Nephron (organoid): ENCODE results near the gene NFIX.

Source experiments
- H3K27ac Mint-ChIP-seq, 3 experiments: 2 replicates each; pipeline ENCODE4 v1.8.0; 2020; ENCODE audit warnings: mixed read lengths in 3 of 3, mild to moderate bottlenecking in 2 of 3, moderate library complexity in 1 of 3
- H3K27me3 Mint-ChIP-seq: 2 replicates; pipeline ENCODE4 v1.8.0; 2021; ENCODE audit warnings: low read depth, mild to moderate bottlenecking, moderate library complexity, mixed read lengths
- H3K36me3 Mint-ChIP-seq: 2 replicates; pipeline ENCODE4 v1.8.0; 2020; ENCODE audit warnings: low read depth, mixed read lengths
- H3K4me1 Mint-ChIP-seq: 2 replicates; pipeline ENCODE4 v1.8.0; 2020; ENCODE audit warnings: mixed read lengths
- H3K4me3 Mint-ChIP-seq, 3 experiments: 2 replicates each; pipeline ENCODE4 v1.8.0; 2020; ENCODE audit warnings: mild to moderate bottlenecking in 3 of 3, mixed read lengths in 3 of 3, moderate library complexity in 2 of 3
- H3K9me3 Mint-ChIP-seq: 2 replicates; pipeline ENCODE4 v1.8.0; 2020; ENCODE audit warnings: mixed read lengths
- TF ChIP-seq, protein P1 (sequence below), 3 experiments: fragments of 200-600 bp; sonication (generic); IDR thresholded peaks; one replicate each; pipeline ENCODE4 v1.5.0; 2021; ENCODE audit warnings: antibody characterized with exemption in 3 of 3; ENCODE audit not compliant: unreplicated experiment in 3 of 3

Gene NFIX

DNA sequence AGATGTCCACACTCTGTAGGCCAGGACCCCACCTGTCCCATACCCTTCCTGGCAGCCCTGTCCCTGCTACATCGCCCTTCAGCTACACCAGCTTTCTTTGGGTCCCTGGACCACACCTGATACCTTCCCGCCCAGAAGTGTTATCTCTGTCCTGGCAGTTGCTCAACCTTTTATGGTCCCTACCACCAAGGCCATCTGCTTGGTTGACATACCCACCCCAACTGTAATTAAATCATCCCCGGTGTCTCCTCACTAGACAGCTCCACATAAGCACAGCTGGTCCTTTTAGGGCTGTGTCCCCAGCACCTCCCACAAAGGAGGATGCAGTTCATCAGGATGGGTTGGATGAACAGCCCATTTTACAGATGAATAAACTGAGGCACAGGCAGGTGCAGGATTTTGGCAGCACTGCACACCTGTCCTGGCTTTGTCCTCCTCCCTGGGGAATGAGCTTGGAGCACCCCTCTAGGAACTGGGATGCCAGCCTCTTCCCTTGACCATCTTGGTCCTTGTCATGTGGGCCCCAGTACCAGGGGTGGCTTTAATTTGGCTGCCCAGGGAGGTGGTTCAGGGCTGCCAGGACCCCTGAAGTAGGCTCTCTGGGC, 135.7 kb downstream of the NFIX start:
- H3K27me3 Mint-ChIP-seq, result no peaks in the 10 kb centered on the region
- H3K27ac Mint-ChIP-seq, result no peak overlapping the region
- H3K36me3 Mint-ChIP-seq, result peaks cover 8% of the 10 kb centered on the region
- H3K9me3 Mint-ChIP-seq, result no peaks in the 10 kb centered on the region
- TF ChIP-seq, protein P1, sequence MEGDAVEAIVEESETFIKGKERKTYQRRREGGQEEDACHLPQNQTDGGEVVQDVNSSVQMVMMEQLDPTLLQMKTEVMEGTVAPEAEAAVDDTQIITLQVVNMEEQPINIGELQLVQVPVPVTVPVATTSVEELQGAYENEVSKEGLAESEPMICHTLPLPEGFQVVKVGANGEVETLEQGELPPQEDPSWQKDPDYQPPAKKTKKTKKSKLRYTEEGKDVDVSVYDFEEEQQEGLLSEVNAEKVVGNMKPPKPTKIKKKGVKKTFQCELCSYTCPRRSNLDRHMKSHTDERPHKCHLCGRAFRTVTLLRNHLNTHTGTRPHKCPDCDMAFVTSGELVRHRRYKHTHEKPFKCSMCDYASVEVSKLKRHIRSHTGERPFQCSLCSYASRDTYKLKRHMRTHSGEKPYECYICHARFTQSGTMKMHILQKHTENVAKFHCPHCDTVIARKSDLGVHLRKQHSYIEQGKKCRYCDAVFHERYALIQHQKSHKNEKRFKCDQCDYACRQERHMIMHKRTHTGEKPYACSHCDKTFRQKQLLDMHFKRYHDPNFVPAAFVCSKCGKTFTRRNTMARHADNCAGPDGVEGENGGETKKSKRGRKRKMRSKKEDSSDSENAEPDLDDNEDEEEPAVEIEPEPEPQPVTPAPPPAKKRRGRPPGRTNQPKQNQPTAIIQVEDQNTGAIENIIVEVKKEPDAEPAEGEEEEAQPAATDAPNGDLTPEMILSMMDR (IDR thresholded peaks at IDR 0.05; ENCODE audit: unreplicated experiment in 3 of 3), result no peak
- no peak overlapping the region for H3K4me3 Mint-ChIP-seq
- H3K4me1 Mint-ChIP-seq, result no peaks in the 10 kb centered on the region

DNA sequence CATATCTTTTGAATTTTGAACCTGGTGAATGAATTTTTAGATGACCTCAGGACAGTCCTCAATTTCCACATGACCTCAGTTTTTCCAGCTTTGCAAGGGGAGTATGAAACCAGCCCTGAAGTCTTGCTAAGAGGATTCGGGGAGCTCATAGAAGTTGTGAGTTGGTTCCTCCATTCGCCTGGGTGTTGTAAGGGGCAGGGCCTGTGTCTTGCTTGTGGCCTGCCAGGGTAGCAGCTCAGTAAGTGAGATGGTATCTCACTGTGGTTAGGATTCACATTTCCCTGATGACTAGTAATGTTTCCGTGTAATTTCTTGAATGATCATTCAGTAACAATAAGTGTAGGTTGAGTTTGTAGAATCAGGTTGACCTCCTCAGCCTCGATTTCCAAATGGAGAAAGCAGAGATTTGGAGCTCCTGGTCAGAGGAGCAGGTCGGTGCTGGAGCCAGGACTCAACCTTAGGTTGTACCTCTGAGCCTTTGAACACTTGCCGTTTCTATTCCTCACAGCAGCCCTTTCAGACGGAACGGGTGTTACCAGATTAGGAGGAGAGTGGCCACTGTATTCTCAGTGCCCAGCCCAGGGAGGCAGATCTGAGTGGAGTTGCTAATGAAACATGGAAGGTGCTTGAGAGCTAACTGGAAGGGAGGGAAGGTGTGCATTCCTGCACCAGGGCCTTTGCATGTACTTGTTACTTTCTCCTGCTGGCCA, 137.4 kb downstream of the NFIX start:
- H3K4me1 Mint-ChIP-seq, result no peaks in the 10 kb centered on the region
- H3K27ac Mint-ChIP-seq, result no peak overlapping the region
- H3K9me3 Mint-ChIP-seq, result no peaks in the 10 kb centered on the region
- TF ChIP-seq, protein P1 (IDR thresholded peaks at IDR 0.05; ENCODE audit: unreplicated experiment in 3 of 3), result no peak
- peaks cover 18% of the 10 kb centered on the region for H3K36me3 Mint-ChIP-seq
- no peaks in the 10 kb centered on the region for H3K27me3 Mint-ChIP-seq
- H3K4me3 Mint-ChIP-seq, result no peak overlapping the region

DNA sequence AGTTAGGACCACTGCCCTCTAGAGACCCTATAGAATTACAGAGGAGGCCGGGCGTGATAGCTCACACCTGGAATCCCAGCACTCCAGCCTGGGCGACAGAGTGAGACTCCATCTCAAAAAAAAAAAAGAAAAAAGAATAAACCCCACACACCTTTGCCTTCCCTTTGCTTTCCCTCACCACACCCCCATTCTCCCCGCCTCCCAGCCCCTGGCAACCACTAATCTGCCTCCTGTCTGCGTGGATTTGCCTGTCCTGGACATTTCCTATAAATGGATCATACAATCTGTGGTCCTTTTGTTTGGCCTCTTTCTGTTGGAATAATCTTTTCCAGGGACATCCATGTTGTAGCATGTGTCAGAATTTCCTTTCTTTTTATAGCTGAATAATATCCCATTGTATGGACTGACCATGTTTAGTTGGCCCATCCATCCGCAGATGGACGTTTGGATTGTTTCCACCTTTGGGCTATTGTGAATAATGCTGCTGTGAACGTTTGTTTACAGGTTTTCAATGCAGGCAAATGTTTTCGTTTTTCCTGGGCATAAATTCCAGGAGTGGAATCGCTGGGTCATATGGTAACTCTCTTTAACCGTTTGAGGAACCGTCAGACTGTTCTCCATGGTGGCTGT, 138.1 kb downstream of the NFIX start:
- no peak overlapping the region for H3K27ac Mint-ChIP-seq
- no peaks in the 10 kb centered on the region for H3K4me1 Mint-ChIP-seq
- TF ChIP-seq, protein P1 (IDR thresholded peaks at IDR 0.05; ENCODE audit: unreplicated experiment in 3 of 3), result no peak
- no peaks in the 10 kb centered on the region for H3K9me3 Mint-ChIP-seq
- H3K36me3 Mint-ChIP-seq, result peaks cover 23% of the 10 kb centered on the region
- no peaks in the 10 kb centered on the region for H3K27me3 Mint-ChIP-seq
- H3K4me3 Mint-ChIP-seq, result no peak overlapping the region

DNA sequence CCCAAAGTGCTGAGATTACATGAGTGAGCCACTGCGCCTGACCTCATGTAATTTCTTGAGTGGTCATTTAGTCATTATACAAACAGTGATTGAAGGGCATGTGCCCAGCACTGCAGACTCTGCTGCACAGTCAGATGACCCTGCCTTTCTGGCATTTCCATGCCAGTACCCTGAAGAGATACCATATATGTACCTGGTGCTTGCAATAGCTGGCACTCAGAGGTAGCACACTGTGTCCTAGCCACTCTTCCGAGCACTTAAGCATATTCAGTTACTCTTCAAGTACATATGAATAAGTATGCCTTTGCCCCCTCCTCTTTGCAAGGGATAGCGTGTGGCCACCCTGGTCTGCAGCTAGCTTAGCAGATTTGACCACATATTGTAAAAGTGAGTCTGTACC, 139.4 kb downstream of the NFIX start:
- no peaks in the 10 kb centered on the region for H3K9me3 Mint-ChIP-seq

DNA sequence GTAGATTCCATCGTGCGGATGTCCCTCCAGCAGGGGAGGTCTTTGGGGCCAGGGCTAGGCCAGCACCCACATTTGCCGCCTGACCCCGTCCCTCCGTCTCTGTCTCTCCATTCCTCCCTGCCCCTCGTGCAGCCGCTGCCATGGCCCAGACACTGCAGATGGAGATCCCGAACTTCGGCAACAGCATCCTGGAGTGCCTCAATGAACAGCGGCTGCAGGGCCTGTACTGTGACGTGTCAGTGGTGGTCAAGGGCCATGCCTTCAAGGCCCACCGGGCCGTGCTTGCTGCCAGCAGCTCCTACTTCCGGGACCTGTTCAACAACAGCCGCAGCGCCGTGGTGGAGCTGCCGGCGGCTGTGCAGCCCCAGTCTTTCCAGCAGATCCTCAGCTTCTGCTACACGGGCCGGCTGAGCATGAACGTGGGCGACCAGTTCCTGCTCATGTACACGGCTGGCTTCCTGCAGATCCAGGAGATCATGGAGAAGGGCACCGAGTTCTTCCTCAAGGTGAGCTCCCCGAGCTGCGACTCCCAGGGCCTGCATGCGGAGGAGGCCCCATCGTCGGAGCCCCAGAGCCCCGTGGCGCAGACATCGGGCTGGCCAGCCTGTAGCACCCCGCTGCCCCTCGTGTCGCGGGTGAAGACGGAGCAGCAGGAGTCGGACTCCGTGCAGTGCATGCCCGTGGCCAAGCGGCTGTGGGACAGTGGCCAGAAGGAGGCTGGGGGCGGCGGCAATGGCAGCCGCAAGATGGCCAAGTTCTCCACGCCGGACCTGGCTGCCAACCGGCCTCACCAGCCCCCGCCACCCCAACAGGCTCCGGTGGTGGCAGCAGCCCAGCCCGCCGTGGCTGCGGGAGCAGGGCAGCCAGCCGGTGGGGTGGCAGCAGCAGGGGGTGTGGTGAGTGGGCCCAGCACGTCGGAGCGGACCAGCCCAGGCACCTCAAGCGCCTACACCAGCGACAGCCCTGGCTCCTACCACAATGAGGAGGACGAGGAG, 140.1 kb downstream of the NFIX start:
- H3K27ac Mint-ChIP-seq, result no peak overlapping the region
- H3K9me3 Mint-ChIP-seq, result no peaks in the 10 kb centered on the region
- H3K36me3 Mint-ChIP-seq, result peaks cover 28% of the 10 kb centered on the region
- H3K27me3 Mint-ChIP-seq, result no peaks in the 10 kb centered on the region
- TF ChIP-seq, protein P1 (IDR thresholded peaks at IDR 0.05; ENCODE audit: unreplicated experiment in 3 of 3), result no peak
- no peaks in the 10 kb centered on the region for H3K4me1 Mint-ChIP-seq
- no peak overlapping the region for H3K4me3 Mint-ChIP-seq

More for the DNA sequence above, 139.4 kb downstream of the NFIX start:
- peaks cover 28% of the 10 kb centered on the region for H3K36me3 Mint-ChIP-seq
- no peak overlapping the region for H3K27ac Mint-ChIP-seq
- no peaks in the 10 kb centered on the region for H3K4me1 Mint-ChIP-seq
- TF ChIP-seq, protein P1 (IDR thresholded peaks at IDR 0.05; ENCODE audit: unreplicated experiment in 3 of 3), result no peak
- H3K27me3 Mint-ChIP-seq, result no peaks in the 10 kb centered on the region
- no peak overlapping the region for H3K4me3 Mint-ChIP-seq
